Measurements from ENCODE around the gene RNF167. TPM values are rescaled to one million over a fixed set of nuclear protein-coding genes. Genes with fewer than 3 reads are reported as not detected.
A peak's percentile ranks its signal among the peaks of the same experiment; 100 is the strongest.
"Not testable (repeated sequence)": the region's sequence is repeated elsewhere in the genome, so short reads cannot be mapped to it uniquely, and the experiment has no call there.

The RNF167 gene
- total RNA-seq, 1 donor: 34.5 TPM

DNA sequence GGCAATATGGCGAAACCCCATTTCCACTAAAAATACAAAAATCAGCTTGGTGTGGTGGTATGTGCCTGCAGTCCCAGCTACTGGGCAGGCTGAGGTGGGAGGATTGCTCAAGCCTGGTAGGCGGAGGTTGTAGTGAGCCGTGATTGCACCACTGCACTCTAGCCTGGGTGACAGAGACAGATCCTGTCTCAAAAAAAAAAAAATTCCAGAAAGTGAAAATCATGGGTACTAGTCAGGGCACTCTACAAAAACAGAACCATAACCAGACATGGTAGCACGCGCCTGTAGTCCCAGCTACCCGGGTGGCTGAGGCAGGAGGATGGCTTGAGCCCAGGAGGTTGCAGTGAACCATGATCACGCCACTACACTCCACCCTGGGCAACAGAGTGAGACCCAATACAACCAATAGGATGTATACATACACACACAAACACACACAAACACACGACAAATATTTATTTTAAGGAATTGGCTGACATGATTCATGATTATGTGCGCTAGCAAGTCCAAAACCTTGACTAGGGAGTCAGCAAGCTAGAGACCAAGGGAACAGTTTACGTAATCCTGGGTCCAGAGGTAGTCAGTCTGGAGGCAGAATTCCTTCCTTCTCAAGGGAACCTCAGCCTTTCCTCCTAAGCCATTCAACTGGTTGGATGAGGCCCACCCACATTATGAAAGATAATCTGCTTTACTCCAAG lies 19.6 kb upstream of the RNF167 start:
- TF ChIP-seq, protein P1, sequence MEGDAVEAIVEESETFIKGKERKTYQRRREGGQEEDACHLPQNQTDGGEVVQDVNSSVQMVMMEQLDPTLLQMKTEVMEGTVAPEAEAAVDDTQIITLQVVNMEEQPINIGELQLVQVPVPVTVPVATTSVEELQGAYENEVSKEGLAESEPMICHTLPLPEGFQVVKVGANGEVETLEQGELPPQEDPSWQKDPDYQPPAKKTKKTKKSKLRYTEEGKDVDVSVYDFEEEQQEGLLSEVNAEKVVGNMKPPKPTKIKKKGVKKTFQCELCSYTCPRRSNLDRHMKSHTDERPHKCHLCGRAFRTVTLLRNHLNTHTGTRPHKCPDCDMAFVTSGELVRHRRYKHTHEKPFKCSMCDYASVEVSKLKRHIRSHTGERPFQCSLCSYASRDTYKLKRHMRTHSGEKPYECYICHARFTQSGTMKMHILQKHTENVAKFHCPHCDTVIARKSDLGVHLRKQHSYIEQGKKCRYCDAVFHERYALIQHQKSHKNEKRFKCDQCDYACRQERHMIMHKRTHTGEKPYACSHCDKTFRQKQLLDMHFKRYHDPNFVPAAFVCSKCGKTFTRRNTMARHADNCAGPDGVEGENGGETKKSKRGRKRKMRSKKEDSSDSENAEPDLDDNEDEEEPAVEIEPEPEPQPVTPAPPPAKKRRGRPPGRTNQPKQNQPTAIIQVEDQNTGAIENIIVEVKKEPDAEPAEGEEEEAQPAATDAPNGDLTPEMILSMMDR (IDR thresholded peaks at IDR 0.05; ENCODE audit: insufficient read depth, low read depth, low read length): no peak
- DNase-seq (ENCODE audit: low read depth): peak; percentile 80

DNA sequence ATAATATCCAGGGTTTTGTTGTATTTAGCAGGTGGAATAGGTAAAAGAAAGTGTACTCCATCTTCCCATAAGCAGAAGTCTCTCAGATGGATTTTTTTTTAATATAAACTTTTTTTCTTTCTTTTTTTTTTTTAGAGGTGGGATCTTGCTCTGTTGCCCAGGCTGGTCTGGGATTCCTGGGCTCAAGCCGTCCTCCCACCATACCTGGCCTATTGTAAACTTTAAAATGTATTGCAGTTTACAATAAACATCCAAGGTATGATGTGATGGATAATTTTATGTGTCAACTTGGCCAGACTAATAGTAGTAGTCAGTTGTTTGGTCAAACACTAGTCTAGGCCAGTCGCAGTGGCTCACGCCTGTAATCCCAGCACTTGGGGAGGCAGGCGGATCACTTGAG lies 18.7 kb upstream of the RNF167 start:
- TF ChIP-seq, protein P1 (IDR thresholded peaks at IDR 0.05; ENCODE audit: insufficient read depth, low read depth, low read length): no peak
- H3K4me3 ChIP-seq (ENCODE audit: low read depth, low read length): no peak overlapping the region
- no peak for DNase-seq (ENCODE audit: low read depth)

More for the DNA sequence above, 19.6 kb upstream of the RNF167 start:
- no peak overlapping the region for H3K4me3 ChIP-seq (ENCODE audit: low read depth, low read length)

DNA sequence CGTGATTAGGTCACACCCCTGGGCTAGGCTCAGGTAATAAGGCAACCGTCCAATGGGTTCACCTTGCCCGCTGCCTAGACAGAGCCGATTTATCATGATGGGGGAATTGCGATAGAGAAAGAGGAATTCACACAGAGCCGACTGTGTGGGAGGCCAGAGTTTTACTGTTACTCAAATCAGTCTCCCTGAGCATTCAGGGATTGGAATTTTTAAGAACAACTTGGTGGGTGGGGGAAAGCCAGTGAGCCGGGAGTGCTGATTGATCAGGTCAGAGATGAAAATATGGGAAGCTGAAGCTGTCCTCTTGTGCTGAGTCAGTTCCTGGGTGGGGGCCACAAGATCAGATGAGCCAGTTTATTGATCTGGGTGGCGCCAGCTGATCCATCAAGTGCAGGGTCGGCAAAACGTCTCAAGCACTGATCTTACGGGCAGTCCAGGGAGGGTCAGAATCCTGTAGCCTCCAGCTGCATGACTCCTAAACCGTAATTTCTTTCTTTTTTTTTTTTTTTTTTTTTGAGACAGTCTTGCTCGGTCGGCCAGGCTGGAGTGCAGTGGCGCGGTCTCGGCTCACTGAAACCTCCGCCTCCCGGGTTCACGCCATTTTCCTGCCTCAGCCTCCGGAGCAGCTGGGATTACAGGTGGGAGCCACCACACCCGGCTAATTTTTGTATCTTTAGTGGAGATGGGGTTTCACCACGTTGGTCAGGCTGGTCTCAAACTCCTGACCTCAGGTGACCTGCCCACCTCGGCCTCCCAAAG lies 13.3 kb upstream of the RNF167 start:
- not testable (repeated sequence) for DNase-seq (ENCODE audit: low read depth); H3K4me3 ChIP-seq (ENCODE audit: low read depth, low read length)

DNA sequence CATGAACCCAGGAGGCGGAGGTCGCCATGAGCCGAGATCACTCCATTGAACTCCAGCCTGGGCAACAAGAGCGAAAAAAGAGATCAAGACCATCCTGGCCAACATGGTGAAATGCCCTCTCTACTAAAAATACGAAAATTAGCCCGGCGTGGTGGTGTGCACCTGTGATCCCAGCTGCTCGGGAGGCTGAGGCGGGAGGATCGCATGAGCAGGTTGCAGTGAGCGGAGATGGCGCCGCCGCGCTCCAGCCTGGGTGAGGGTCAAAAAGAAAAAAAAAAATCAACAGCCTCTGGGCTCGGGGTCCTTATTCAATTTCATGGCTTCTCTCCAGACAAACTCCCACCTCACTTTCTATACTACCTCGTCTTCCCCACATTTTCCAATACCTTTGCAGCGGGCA lies 11.2 kb upstream of the RNF167 start:
- TF ChIP-seq, protein P1 (IDR thresholded peaks at IDR 0.05; ENCODE audit: insufficient read depth, low read depth, low read length): no peak
- no peak for DNase-seq (ENCODE audit: low read depth)
- H3K4me3 ChIP-seq (ENCODE audit: low read depth, low read length): no peak overlapping the region

DNA sequence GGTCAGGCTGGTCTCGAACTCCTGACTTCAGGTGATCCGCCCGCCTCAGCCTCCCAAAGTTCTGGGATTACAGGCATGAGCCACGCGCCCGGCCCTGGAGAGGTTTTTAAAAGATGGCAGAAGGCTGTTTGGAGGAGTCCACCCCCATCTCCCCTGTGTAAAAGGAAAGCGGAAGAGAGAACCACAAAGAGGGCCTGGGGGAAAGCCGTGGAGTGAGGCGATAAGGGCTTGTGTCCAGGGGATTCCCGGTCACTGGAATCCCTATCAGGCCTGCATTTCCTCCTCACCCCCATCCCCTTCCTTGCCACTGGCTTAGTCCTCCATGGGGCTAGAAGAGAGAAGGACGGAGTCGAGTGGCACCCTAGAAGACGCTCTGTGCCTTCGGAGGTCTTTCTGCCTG lies 8.1 kb upstream of the RNF167 start, which contains the start of gene GP1BA:
TSS of gene GP1BA (plus strand) at position 315 of the 400 bp plus-strand sequence. CDS start 328 bp downstream, outside the sequence.
- H3K4me3 ChIP-seq (ENCODE audit: low read depth, low read length): no peak within 1 kb of the TSS
- no peak for DNase-seq (ENCODE audit: low read depth)
- TF ChIP-seq, protein P1 (IDR thresholded peaks at IDR 0.05; ENCODE audit: insufficient read depth, low read depth, low read length): no peak

DNA sequence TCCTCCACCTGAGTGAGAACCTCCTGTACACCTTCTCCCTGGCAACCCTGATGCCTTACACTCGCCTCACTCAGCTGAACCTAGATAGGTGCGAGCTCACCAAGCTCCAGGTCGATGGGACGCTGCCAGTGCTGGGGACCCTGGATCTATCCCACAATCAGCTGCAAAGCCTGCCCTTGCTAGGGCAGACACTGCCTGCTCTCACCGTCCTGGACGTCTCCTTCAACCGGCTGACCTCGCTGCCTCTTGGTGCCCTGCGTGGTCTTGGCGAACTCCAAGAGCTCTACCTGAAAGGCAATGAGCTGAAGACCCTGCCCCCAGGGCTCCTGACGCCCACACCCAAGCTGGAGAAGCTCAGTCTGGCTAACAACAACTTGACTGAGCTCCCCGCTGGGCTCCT lies 7.3 kb upstream of the RNF167 start:
- H3K4me3 ChIP-seq (ENCODE audit: low read depth, low read length): no peak overlapping the region
- no peak for DNase-seq (ENCODE audit: low read depth)
- TF ChIP-seq, protein P1 (IDR thresholded peaks at IDR 0.05; ENCODE audit: insufficient read depth, low read depth, low read length): no peak

DNA sequence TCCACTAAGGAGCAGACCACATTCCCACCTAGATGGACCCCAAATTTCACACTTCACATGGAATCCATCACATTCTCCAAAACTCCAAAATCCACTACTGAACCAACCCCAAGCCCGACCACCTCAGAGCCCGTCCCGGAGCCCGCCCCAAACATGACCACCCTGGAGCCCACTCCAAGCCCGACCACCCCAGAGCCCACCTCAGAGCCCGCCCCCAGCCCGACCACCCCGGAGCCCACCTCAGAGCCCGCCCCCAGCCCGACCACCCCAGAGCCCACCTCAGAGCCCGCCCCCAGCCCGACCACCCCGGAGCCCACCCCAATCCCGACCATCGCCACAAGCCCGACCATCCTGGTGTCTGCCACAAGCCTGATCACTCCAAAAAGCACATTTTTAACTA lies 6.4 kb upstream of the RNF167 start:
- H3K4me3 ChIP-seq (ENCODE audit: low read depth, low read length): no peak overlapping the region
- DNase-seq (ENCODE audit: low read depth): no peak
- TF ChIP-seq, protein P1 (IDR thresholded peaks at IDR 0.05; ENCODE audit: insufficient read depth, low read depth, low read length): no peak
